Right lobe of liver (tissue), 6 donors: ENCODE results near the gene ZNF827. TPM values are rescaled to one million over a fixed set of nuclear protein-coding genes. Genes with fewer than 3 reads are reported as not detected.

Source experiments
- ATAC-seq, 4 donors: fragments of 200-7000 bp; cut with Tn5 transposase; one replicate each; pipeline ENCODE4 v1.9.1; 2020; ENCODE audit warnings: mild to moderate bottlenecking in 4 of 4, moderate library complexity in 4 of 4
- DNase-seq, 3 donors: peaks; one replicate each; pipeline ENCODE4 v3.0.0-alpha.2; 2020
- H3K27ac ChIP-seq, 3 donors: fragments of 200-600 bp; one replicate each; pipeline ENCODE4 v1.8.0; 2022
- H3K27me3 ChIP-seq, 2 donors: fragments of 200-600 bp; one replicate each; pipeline ENCODE4 v1.8.0; 2022
- H3K36me3 ChIP-seq, 4 donors: fragments of 200-600 bp; sonication (generic) in 1 of 4; one replicate each; pipeline versions ENCODE4 v1.5.1 to v1.8.0; 2017 to 2022; ENCODE audit warnings: control low read depth in 1 of 4
- H3K4me1 ChIP-seq, 4 donors: fragments of 200-600 bp; sonication (generic) in 1 of 4; one replicate each; pipeline versions ENCODE4 v1.5.1 to v1.8.0; 2017 to 2022; ENCODE audit warnings: control low read depth in 1 of 4
- H3K4me3 ChIP-seq, 3 donors: fragments of 200-600 bp; one replicate each; pipeline ENCODE4 v1.8.0; 2022
- H3K9me3 ChIP-seq, 4 donors: fragments of 200-600 bp; sonication (generic) in 1 of 4; one replicate each; pipeline versions ENCODE4 v1.5.1 to v1.8.0; 2017 to 2022; ENCODE audit warnings: control low read depth in 1 of 4
- CTCF ChIP-seq, 4 donors: fragments of 200-600 bp in 3 of 4; fragments of 450-650 bp in 1 of 4; IDR thresholded peaks; one replicate each; pipeline versions ENCODE4 v1.5.1 to v1.8.0; 2016 to 2022; ENCODE audit warnings: antibody characterized with exemption in 4 of 4, mild to moderate bottlenecking in 2 of 4
- POLR2A ChIP-seq: fragments of 450-650 bp; IDR thresholded peaks from one replicate; pipeline ENCODE4 v1.6.1; 2017; ENCODE audit warnings: antibody characterized with exemption, mild to moderate bottlenecking
- WGBS: methylation state at CpG from one replicate; pipeline ENCODE4 v1.1.6; 2018; ENCODE audit warnings: low coverage, low lambda C conversion rate; ENCODE audit not compliant: insufficient coverage; ENCODE audit errors: missing lambda C conversion rate; 5-methylcytosine and 5-hydroxymethylcytosine counted together
- intact Hi-C, 2 donors: fragments of 100-400 bp; cut with DNase I; formaldehyde crosslinking; loops; one replicate each; pipeline versions ENCODE4 v1.11.2 to v1.14.1; 2022
- total RNA-seq, 6 experiments: library from RNA; depleted of rRNA in 2 of 6; stranded (reverse); fragments of >200 nt in 2 of 6; fragmentation: NEBNext Ultra II Directional in 3 of 6; extraction: Animal tissue kit (Norgen Biotek cat#: 25700) in 3 of 6; gene quantifications; one replicate each; pipeline versions ENCODE4 v1.1.0 to v1.2.4, GENCODE V29; 2016 to 2023
- donor health status: DM: no; HTN: yes; CAD: no.
- donor health status: DM: no; HTN: no; CAD: no.
- donor health status: DM: no; HTN: no; CAD: no.
- donor health status: DM: no; HTN: yes; CAD: no.
- donor health status: DM: no; HTN: yes; CAD: no.

ZNF827 gene
- total RNA-seq, 6 experiments from 2014 or later = 0.28 to 1.6 (median 0.68) TPM

DNA sequence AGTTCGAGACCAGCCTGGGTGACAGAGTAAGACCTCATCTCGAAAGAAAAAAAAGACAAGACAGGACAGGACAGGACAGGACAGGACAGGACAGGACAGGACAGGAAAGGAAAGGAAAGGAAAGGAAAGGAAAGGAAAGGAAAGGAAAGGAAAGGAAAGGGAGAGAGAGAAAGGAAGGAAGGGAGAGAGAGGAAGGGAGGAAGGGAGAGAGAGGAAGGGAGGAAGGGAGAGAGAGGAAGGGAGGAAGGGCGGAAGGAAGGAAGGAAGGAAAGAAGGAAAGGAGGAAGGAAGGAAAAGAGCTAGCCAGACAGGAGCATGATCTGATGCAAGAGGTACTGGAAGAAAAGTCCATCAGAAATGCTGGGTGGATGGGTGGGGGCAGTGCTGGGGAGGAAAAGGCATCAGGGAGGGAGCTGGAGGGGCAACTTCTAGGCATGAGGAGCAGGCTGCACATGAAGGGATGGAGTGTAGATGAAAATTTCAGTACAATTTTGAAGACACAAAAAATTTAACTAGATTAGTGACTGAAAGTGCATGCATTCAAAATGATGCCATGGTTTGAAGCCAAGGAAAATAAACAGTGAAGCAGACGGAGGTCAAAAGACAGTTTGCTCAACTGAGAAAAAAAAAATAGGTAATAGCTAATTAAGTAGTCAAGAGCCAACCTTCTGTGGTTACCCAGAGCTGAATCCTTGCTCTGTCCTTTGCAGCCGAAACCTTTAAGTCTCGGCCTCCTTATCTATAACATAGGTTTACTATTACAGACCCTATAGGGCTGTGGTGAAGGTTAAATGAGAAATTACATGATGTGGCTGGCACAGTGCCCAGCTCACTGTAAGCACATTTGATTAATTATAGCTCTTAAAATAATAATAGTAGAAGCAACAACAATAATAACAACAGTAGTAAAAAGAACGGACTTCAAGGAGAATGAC, 59.9 kb downstream of the ZNF827 start:
- TF ChIP-seq CTCF (IDR thresholded peaks at IDR 0.05) (no peak), POLR2A (no peak)
- H3K4me3 ChIP-seq = no peak overlapping the region
- DNase-seq (no peak), ATAC-seq (peak; percentile 75 to 95 (median 88))
- H3K4me1 ChIP-seq = peaks cover 0 to 9% (median 4%) of the 10 kb centered on the region in 4 donors
- H3K9me3 ChIP-seq = no peaks in the 10 kb centered on the region
- H3K27me3 ChIP-seq = no peaks in the 10 kb centered on the region
- WGBS = 57% methylated on average over 7 of the region's 7 CpGs
- H3K27ac ChIP-seq = no peak overlapping the region
- no peaks in the 10 kb centered on the region for H3K36me3 ChIP-seq
- intact Hi-C loops = no loop called here

GRCh38 chr4:145876531-145877180, 62.0 kb downstream of the ZNF827 start:
- TF ChIP-seq POLR2A (no peak), CTCF (IDR thresholded peaks at IDR 0.05) (no peak)
- WGBS = 90% methylated on average over 2 of the region's 2 CpGs

GRCh38 chr4:145873901-145874300, 64.7 kb downstream of the ZNF827 start:
- intact Hi-C loops = no loop called here
- Histone ChIP-seq H3K27ac (no peak overlapping the region), H3K36me3 (no peaks in the 10 kb centered on the region), H3K4me3 (no peak overlapping the region), H3K4me1 (peaks cover 0 to 3% (median 1%) of the 10 kb centered on the region in 4 donors), H3K27me3 (no peaks in the 10 kb centered on the region), H3K9me3 (no peaks in the 10 kb centered on the region)
- TF ChIP-seq CTCF (IDR thresholded peaks at IDR 0.05) (no peak), POLR2A (no peak)
- ATAC-seq = no peak
- DNase-seq = no peak

More at GRCh38 chr4:145876531-145877180, 62.0 kb downstream of the ZNF827 start:
- Histone ChIP-seq H3K36me3 (no peaks in the 10 kb centered on the region), H3K4me1 (peaks cover 0 to 9% (median 4%) of the 10 kb centered on the region in 4 donors), H3K27me3 (no peaks in the 10 kb centered on the region), H3K4me3 (no peak overlapping the region), H3K27ac (no peak overlapping the region), H3K9me3 (no peaks in the 10 kb centered on the region)
- no peak for ATAC-seq
- DNase-seq = no peak
- intact Hi-C loops = no loop called here

DNA sequence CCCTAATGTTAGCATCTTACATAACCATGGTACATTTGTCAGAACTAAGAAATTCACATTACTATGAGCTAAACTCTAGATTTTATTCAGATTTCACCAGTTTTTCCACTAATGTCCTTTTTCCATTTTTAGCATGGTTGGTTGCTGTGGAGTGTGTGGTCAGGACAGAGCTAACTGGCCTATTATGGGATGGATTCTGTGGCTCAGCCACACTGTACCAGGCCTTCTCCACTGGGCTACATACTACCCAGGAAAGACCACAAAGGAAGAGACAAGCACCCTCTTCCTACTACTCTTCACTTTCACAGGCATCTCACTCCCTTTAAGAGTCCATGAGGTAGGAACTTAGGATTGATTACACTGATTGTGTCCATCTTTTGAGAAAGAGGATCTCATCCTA, 67.4 kb downstream of the ZNF827 start:
- DNase-seq = no peak
- no peak overlapping the region for H3K4me3 ChIP-seq
- H3K4me1 ChIP-seq = no peaks in the 10 kb centered on the region
- no peak for ATAC-seq
- intact Hi-C loops = no loop called here
- no peaks in the 10 kb centered on the region for H3K36me3 ChIP-seq
- no peaks in the 10 kb centered on the region for H3K9me3 ChIP-seq
- H3K27me3 ChIP-seq = no peaks in the 10 kb centered on the region
- H3K27ac ChIP-seq = no peak overlapping the region
- TF ChIP-seq CTCF (IDR thresholded peaks at IDR 0.05) (no peak), POLR2A (no peak)
